Thyroid gland (tissue), 4 donors: ENCODE results near the gene LRP2BP. TPM values are rescaled to one million over a fixed set of nuclear protein-coding genes. Genes with fewer than 3 reads are reported as not detected.

Experiments
- DNase-seq, 2 donors: peaks; one replicate each; pipeline ENCODE4 v3.0.0-alpha.2; 2019
- H3K27ac ChIP-seq, 3 donors: fragments of 200-600 bp; sonication (generic); 1 replicate in 2 of 3; 2 replicates in 1 of 3; pipeline ENCODE4 v1.5.1; 2016 to 2019; ENCODE audit warnings: mild to moderate bottlenecking in 1 of 3, moderate library complexity in 1 of 3
- H3K27me3 ChIP-seq: fragments of 200-600 bp; sonication (generic); one replicate; pipeline ENCODE4 v1.5.1; 2019
- H3K36me3 ChIP-seq, 2 donors: fragments of 200-600 bp; sonication (generic); one replicate each; pipeline ENCODE4 v1.5.1; 2016 to 2019
- H3K4me1 ChIP-seq, 2 donors: fragments of 200-600 bp; sonication (generic); one replicate each; pipeline ENCODE4 v1.5.1; 2017 to 2019
- H3K4me3 ChIP-seq, 3 donors: fragments of 200-600 bp; sonication (generic); replicated peaks in 1 of 3; 1 replicate in 2 of 3; 2 replicates in 1 of 3; pipeline ENCODE4 v1.5.1; 2016; ENCODE audit warnings: mild to moderate bottlenecking in 1 of 3
- H3K9me3 ChIP-seq: fragments of 200-600 bp; sonication (generic); one replicate; pipeline ENCODE4 v1.5.1; 2017
- CTCF ChIP-seq, 6 experiments: fragments of 200-600 bp in 3 of 6; fragments of 450-650 bp in 3 of 6; sonication (generic) in 3 of 6; IDR thresholded peaks; one replicate each; pipeline ENCODE4 v1.5.1; 2016 to 2019; ENCODE audit warnings: antibody characterized with exemption in 6 of 6, mild to moderate bottlenecking in 2 of 6, inconsistent platforms in 1 of 6, moderate library complexity in 1 of 6
- POLR2A ChIP-seq, 2 donors: fragments of 450-650 bp; IDR thresholded peaks; one replicate each; pipeline ENCODE4 v1.6.1; 2017; ENCODE audit warnings: antibody characterized with exemption in 2 of 2, mild to moderate bottlenecking in 2 of 2, moderate library complexity in 1 of 2
- WGBS, 2 donors: methylation state at CpG; one replicate each; pipeline ENCODE4 v1.1.5; 2017; 5-methylcytosine and 5-hydroxymethylcytosine counted together
- intact Hi-C: fragments of 100-400 bp; cut with DNase I; formaldehyde crosslinking; loops from one replicate; pipeline ENCODE4 v1.15.1; 2023
- total RNA-seq, 4 donors: library from RNA; depleted of rRNA; stranded (reverse); fragments of >200 nt; gene quantifications; one replicate each; pipeline ENCODE4 v1.2.3, GENCODE V29; 2016

Gene LRP2BP
- total RNA-seq, 4 donors from 2014 or later = 1.4 to 3.1 (median 2.3) TPM

- Histone ChIP-seq H3K36me3 (peaks cover 3 to 12% of the 10 kb centered on the region in 2 donors), H3K27me3 (no peaks in the 10 kb centered on the region), H3K4me3 (no peak overlapping the region), H3K4me1 (peaks cover 12 to 18% of the 10 kb centered on the region in 2 donors), H3K9me3 (no peaks in the 10 kb centered on the region), H3K27ac (peak overlapping the region in 2 of 3 donors; percentile 44 to 53)
- intact Hi-C loops = no loop called here
- 77 to 79% methylated on average over 15 of the region's 15 CpGs for WGBS, 2 donors
- DNase-seq = no peak
- no peak for TF ChIP-seq POLR2A (IDR thresholded peaks at IDR 0.05)
- TF ChIP-seq CTCF (IDR thresholded peaks at IDR 0.05) = no peak
Measured at GRCh38 chr4:185343726-185344581, 51.8 kb downstream of the LRP2BP start.

GRCh38 chr4:185341841-185342240 lies 53.9 kb downstream of the LRP2BP start:
- H3K36me3 ChIP-seq = peaks cover 0 to 10% of the 10 kb centered on the region in 2 donors
- H3K27ac ChIP-seq = no peak overlapping the region
- DNase-seq = no peak
- intact Hi-C loops = no loop called here
- no peak overlapping the region for H3K4me3 ChIP-seq
- no peak for TF ChIP-seq CTCF (IDR thresholded peaks at IDR 0.05)
- no peak for TF ChIP-seq POLR2A (IDR thresholded peaks at IDR 0.05)
- no peaks in the 10 kb centered on the region for H3K27me3 ChIP-seq
- H3K4me1 ChIP-seq = peaks cover 12 to 18% of the 10 kb centered on the region in 2 donors
- no peaks in the 10 kb centered on the region for H3K9me3 ChIP-seq
- 96 to 99% methylated on average over 6 of the region's 6 CpGs for WGBS, 2 donors

DNA sequence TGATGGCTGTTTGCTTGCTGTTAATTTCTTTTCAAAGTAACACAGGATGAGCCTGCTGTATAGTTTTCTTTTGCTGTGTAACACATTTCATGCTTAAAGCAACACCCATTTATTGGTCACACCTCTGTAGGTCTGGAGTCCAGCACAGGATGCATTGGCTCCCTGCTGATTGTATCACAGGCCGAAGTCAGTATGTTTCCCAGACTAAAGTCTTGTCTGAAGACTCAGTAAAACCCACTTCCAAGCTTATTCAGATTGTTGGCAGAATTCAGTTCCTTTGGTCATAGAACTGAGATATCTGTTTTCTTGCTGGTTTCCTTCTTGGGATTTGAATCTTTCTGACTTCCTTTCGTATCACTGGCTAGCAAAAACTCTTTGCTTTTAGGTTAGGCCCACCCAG lies 54.3 kb downstream of the LRP2BP start:
- intact Hi-C loops = no loop called here
- Histone ChIP-seq H3K9me3 (no peaks in the 10 kb centered on the region), H3K4me3 (no peak overlapping the region), H3K27me3 (no peaks in the 10 kb centered on the region), H3K27ac (no peak overlapping the region), H3K4me1 (peaks cover 12 to 18% of the 10 kb centered on the region in 2 donors), H3K36me3 (peaks cover 0 to 10% of the 10 kb centered on the region in 2 donors)
- TF ChIP-seq CTCF (IDR thresholded peaks at IDR 0.05) = no peak
- TF ChIP-seq POLR2A (IDR thresholded peaks at IDR 0.05) = no peak
- DNase-seq = no peak
- 84 to 86% methylated on average over 2 of the region's 2 CpGs for WGBS, 2 donors

DNA sequence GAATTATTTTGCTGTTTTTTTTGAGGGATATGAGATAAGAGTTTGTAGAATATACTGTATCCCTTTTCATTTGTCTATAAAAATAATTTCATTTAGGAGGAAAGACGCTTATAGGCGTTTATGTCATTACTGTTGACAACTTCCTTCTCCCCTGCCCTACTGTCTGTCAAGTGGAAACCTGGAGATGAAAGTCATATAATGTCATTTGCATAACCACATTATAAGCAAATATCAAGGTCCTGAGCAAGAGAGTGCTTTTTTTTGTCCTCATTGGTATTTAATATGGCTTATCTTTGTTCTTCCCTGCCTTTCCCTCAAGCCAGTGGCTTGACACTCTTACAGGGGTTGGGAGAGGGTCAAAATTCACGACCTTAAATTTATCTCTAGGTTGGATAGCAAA lies 55.8 kb downstream of the LRP2BP start:
- H3K4me3 ChIP-seq = no peak overlapping the region
- intact Hi-C loops = no loop called here
- no peak overlapping the region for H3K27ac ChIP-seq
- WGBS, 2 donors = 87 to 91% methylated on average over 3 of the region's 3 CpGs
- H3K27me3 ChIP-seq = no peaks in the 10 kb centered on the region
- H3K4me1 ChIP-seq = peaks cover 7 to 12% of the 10 kb centered on the region in 2 donors
- H3K36me3 ChIP-seq = peaks cover 0 to 10% of the 10 kb centered on the region in 2 donors
- DNase-seq = no peak
- no peaks in the 10 kb centered on the region for H3K9me3 ChIP-seq
- TF ChIP-seq CTCF (IDR thresholded peaks at IDR 0.05) (no peak), POLR2A (IDR thresholded peaks at IDR 0.05) (no peak)

DNA sequence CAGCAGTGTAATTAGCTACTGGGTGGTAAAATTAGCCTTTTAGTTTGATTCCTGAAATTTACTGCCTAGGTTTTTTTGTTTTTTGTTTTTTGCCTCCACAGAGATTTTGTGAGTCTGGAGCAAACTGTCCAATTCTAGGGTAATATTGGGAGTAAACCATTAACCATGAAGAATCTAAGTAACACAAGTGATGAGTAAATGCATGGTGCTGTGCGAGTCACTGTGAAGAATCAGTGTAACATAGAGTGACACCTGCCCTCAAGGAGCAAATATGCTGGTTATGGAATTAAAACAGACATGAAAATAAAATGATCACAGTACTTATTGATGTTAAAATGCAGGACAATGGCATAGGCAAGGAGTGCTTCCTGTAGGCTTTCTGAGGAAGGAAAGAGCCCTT lies 60.1 kb downstream of the LRP2BP start:
- 96 to 99% methylated on average over 1 of the region's 1 CpG for WGBS, 2 donors
- TF ChIP-seq POLR2A (IDR thresholded peaks at IDR 0.05) = no peak
- no peak for TF ChIP-seq CTCF (IDR thresholded peaks at IDR 0.05)
- Histone ChIP-seq H3K36me3 (no peaks in the 10 kb centered on the region), H3K4me1 (no peaks in the 10 kb centered on the region), H3K27ac (no peak overlapping the region), H3K27me3 (no peaks in the 10 kb centered on the region), H3K9me3 (no peaks in the 10 kb centered on the region), H3K4me3 (no peak overlapping the region)
- intact Hi-C loops = no loop called here
- no peak for DNase-seq
